CD14-positive monocyte (primary cell): Measurements from ENCODE around the gene FGGY. TPM values are rescaled to one million over a fixed set of nuclear protein-coding genes. Genes with fewer than 3 reads are reported as not detected.

Source experiments
- DNase-seq, 3 donors: peaks; one replicate each; pipeline ENCODE4 v3.0.0-alpha.2; 2011 to 2022
- H2AFZ ChIP-seq: 2 replicates; pipeline ENCODE4 v1.6.0; 2012; ENCODE audit warnings: mild to moderate bottlenecking, low read depth, low read length, inconsistent platforms; ENCODE audit not compliant: insufficient read depth, poor library complexity, severe bottlenecking
- H3K27ac ChIP-seq, 2 donors: 1 replicate in 1 of 2; 2 replicates in 1 of 2; pipeline ENCODE4 v1.5.1; 2012 to 2013; ENCODE audit warnings: low read length in 2 of 2, control low read depth in 1 of 2, inconsistent platforms in 1 of 2, low read depth in 1 of 2, mild to moderate bottlenecking in 1 of 2
- H3K27me3 ChIP-seq, 2 donors: one replicate each; pipeline versions ENCODE4 v1.6.0 to v1.6.1; 2011 to 2013; ENCODE audit warnings: low read length in 2 of 2; ENCODE audit not compliant: control insufficient read depth in 2 of 2, insufficient read depth in 2 of 2
- H3K36me3 ChIP-seq, 2 donors: replicated peaks in 1 of 2; 1 replicate in 1 of 2; 2 replicates in 1 of 2; pipeline versions ENCODE4 v1.5.1 to v1.6.1; 2012 to 2013; ENCODE audit warnings: low read length in 2 of 2, control low read depth in 1 of 2, inconsistent platforms in 1 of 2, mild to moderate bottlenecking in 1 of 2; ENCODE audit not compliant: insufficient read depth in 2 of 2, control insufficient read depth in 1 of 2
- H3K4me1 ChIP-seq, 2 donors: 1 replicate in 1 of 2; 2 replicates in 1 of 2; pipeline versions ENCODE4 v1.5.1 to v1.6.1; 2012 to 2013; ENCODE audit warnings: low read length in 2 of 2, control low read depth in 1 of 2, inconsistent platforms in 1 of 2, mild to moderate bottlenecking in 1 of 2, moderate library complexity in 1 of 2; ENCODE audit not compliant: insufficient read depth in 2 of 2, control insufficient read depth in 1 of 2
- H3K4me2 ChIP-seq: replicated peaks from 2 replicates; pipeline ENCODE3; 2012; ENCODE audit warnings: low read length, moderate library complexity, mild to moderate bottlenecking; ENCODE audit not compliant: poor library complexity, severe bottlenecking; ENCODE audit errors: extremely low read depth
- H3K4me3 ChIP-seq, 3 experiments: fragments of 200-600 bp in 1 of 3; sonication (generic) in 1 of 3; replicated peaks in 1 of 3; 1 replicate in 2 of 3; 2 replicates in 1 of 3; pipeline ENCODE4 v1.5.1; 2011 to 2013; ENCODE audit warnings: low read length in 3 of 3, mild to moderate bottlenecking in 3 of 3, control low read depth in 2 of 3, low read depth in 2 of 3, inconsistent platforms in 1 of 3, moderate library complexity in 1 of 3
- H3K79me2 ChIP-seq: 2 replicates; pipeline ENCODE4 v1.6.0; 2012; ENCODE audit warnings: mild to moderate bottlenecking, control low read depth, inconsistent platforms, low read length, moderate library complexity; ENCODE audit not compliant: insufficient read depth
- H3K9ac ChIP-seq: 2 replicates; pipeline ENCODE4 v1.6.0; 2017; ENCODE audit warnings: low read length, mild to moderate bottlenecking; ENCODE audit not compliant: insufficient read depth, poor library complexity, severe bottlenecking
- H3K9me3 ChIP-seq, 2 donors: replicated peaks in 1 of 2; 1 replicate in 1 of 2; 2 replicates in 1 of 2; pipeline versions ENCODE4 v1.5.1 to v1.6.1; 2012 to 2013; ENCODE audit warnings: low read length in 2 of 2, control low read depth in 1 of 2; ENCODE audit not compliant: control insufficient read depth in 1 of 2, insufficient read depth in 1 of 2
- H4K20me1 ChIP-seq: 2 replicates; pipeline ENCODE4 v1.6.0; 2012; ENCODE audit warnings: mild to moderate bottlenecking, low read length, control low read depth, moderate library complexity; ENCODE audit not compliant: insufficient read depth
- H3K27ac Mint-ChIP-seq, 7 donors: one replicate each; pipeline ENCODE4 v1.8.0; 2020; ENCODE audit warnings: mild to moderate bottlenecking in 7 of 7, mixed read lengths in 7 of 7, moderate library complexity in 6 of 7, inconsistent platforms in 2 of 7
- H3K27me3 Mint-ChIP-seq, 3 donors: one replicate each; pipeline ENCODE4 v1.8.0; 2021 to 2022; ENCODE audit warnings: low read depth in 3 of 3, mild to moderate bottlenecking in 3 of 3, mixed read lengths in 3 of 3, moderate library complexity in 3 of 3, inconsistent platforms in 1 of 3
- H3K36me3 Mint-ChIP-seq, 2 donors: one replicate each; pipeline ENCODE4 v1.8.0; 2020; ENCODE audit warnings: mixed read lengths in 2 of 2, inconsistent platforms in 1 of 2, mild to moderate bottlenecking in 1 of 2
- H3K4me1 Mint-ChIP-seq: one replicate; pipeline ENCODE4 v1.8.0; 2020; ENCODE audit warnings: mild to moderate bottlenecking, mixed read lengths
- H3K4me3 Mint-ChIP-seq, 2 donors: one replicate each; pipeline ENCODE4 v1.8.0; 2020; ENCODE audit warnings: mild to moderate bottlenecking in 2 of 2, mixed read lengths in 2 of 2, moderate library complexity in 1 of 2
- H3K9me3 Mint-ChIP-seq, 7 donors: one replicate each; pipeline ENCODE4 v1.8.0; 2020 to 2022; ENCODE audit warnings: mixed read lengths in 7 of 7, mild to moderate bottlenecking in 6 of 7, moderate library complexity in 6 of 7, inconsistent platforms in 2 of 7
- WGBS: methylation state at CpG from one replicate; pipeline ENCODE4 v1.1.5; 2013; ENCODE audit warnings: missing lambda C conversion rate; ENCODE audit not compliant: insufficient coverage; 5-methylcytosine and 5-hydroxymethylcytosine counted together
- intact Hi-C, 2 donors: fragments of 100-400 bp; cut with micrococcal nuclease; formaldehyde crosslinking; loops; one replicate each; pipeline versions ENCODE4 v1.15.0 to v1.15.1; 2023
- polyA plus RNA-seq, 3 donors: library from polyadenylated mRNA; depleted of rRNA in 1 of 3; unstranded in 2 of 3; stranded (reverse) in 1 of 3; fragments of 300-500 nt in 2 of 3; fragments of >200 nt in 1 of 3; fragmentation: Illumina TruSeq in 2 of 3; gene quantifications; 1 replicate in 2 of 3; 2 replicates in 1 of 3; pipeline ENCODE4 v1.2.3, GENCODE V29; 2012 to 2021
- TF ChIP-seq, protein P1 (sequence below): fragments of 200-600 bp; IDR thresholded peaks from one replicate; pipeline ENCODE4 v1.8.0; 2022; ENCODE audit warnings: antibody characterized with exemption, mild to moderate bottlenecking

FGGY gene
- polyA plus RNA-seq, 3 donors: 2.3 to 4.3 (median 2.9) TPM

DNA sequence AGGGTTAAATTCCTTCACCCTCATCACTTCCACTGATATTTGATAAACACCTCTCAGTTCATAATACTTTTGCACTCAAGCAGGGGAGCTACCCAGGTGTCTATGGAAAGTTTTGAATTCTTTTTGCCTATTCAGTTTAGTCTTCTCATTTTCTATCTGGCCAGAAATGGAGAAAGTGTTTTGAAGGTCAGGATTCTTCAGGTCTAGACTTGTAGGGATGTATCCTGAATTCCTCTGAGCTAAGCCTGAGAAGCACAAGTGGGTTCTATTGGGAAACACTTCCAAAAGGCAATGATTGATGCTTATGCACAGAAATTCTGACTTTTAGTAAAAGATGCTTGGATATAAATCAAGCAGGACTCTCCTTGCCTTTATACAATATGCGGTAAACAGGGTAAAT is 300.1 kb downstream of the FGGY start:
- Histone ChIP-seq H3K4me2 (no peak overlapping the region), H3K9me3 (no peaks in the 10 kb centered on the region), H3K36me3 (no peaks in the 10 kb centered on the region), H3K27ac (no peak overlapping the region), H2AFZ (no peak overlapping the region), H3K4me3 (no peak overlapping the region), H3K79me2 (no peaks in the 10 kb centered on the region), H3K9ac (no peak overlapping the region), H4K20me1 (no peaks in the 10 kb centered on the region), H3K4me1 (no peaks in the 10 kb centered on the region), H3K27me3 (no peaks in the 10 kb centered on the region)
- intact Hi-C loops: no loop called here
- H3K9me3 Mint-ChIP-seq: peaks cover 0 to under 1% (median 0%) of the 10 kb centered on the region in 7 donors
- DNase-seq: no peak
- H3K27me3 Mint-ChIP-seq: peaks cover 1 to 5% (median 2%) of the 10 kb centered on the region in 3 donors
- no peak overlapping the region for H3K27ac Mint-ChIP-seq
- no peaks in the 10 kb centered on the region for H3K4me1 Mint-ChIP-seq
- TF ChIP-seq, protein P1, sequence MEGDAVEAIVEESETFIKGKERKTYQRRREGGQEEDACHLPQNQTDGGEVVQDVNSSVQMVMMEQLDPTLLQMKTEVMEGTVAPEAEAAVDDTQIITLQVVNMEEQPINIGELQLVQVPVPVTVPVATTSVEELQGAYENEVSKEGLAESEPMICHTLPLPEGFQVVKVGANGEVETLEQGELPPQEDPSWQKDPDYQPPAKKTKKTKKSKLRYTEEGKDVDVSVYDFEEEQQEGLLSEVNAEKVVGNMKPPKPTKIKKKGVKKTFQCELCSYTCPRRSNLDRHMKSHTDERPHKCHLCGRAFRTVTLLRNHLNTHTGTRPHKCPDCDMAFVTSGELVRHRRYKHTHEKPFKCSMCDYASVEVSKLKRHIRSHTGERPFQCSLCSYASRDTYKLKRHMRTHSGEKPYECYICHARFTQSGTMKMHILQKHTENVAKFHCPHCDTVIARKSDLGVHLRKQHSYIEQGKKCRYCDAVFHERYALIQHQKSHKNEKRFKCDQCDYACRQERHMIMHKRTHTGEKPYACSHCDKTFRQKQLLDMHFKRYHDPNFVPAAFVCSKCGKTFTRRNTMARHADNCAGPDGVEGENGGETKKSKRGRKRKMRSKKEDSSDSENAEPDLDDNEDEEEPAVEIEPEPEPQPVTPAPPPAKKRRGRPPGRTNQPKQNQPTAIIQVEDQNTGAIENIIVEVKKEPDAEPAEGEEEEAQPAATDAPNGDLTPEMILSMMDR: no peak
- WGBS: no CpG with 5 or more reads among the region's 1 CpG
- no peak overlapping the region for H3K4me3 Mint-ChIP-seq
- no peaks in the 10 kb centered on the region for H3K36me3 Mint-ChIP-seq

DNA sequence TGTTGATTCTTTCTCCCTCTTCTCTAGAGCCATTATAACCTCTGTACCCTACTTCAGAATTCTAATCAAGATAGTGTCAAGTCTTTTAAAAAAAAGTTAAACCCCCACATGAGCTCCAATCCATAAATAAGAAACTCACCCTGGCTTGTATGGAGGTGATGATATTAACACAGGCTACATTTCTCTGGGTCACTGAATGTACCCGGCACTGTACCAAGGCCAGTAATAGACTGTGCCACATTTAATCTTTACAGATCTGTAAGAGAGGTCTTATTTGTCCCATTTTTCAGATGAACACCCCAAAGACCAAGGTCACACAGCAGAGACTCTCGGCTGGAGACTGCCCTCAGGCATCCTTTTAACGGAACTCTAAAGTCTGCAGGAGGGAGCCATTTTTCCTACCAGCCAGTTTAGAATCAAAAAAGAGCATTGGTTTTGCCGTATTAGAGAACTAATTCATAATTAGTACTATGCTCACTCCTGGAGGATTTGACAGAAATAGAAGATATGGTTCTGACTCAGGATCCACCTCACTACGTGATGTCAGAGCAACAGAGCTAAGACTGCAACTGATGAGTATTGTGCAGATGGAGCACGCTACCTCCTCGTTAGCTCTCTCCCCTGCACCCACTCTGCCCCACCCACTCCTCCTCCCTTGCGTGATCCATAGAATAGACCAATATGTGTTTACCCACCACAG is 300.7 kb downstream of the FGGY start:
- H3K36me3 ChIP-seq: no peaks in the 10 kb centered on the region
- no peak overlapping the region for H3K4me3 ChIP-seq
- H3K27ac ChIP-seq: no peak overlapping the region
- no peak overlapping the region for H2AFZ ChIP-seq
- H3K9me3 ChIP-seq: no peaks in the 10 kb centered on the region
- no peak overlapping the region for H3K4me2 ChIP-seq
- no peaks in the 10 kb centered on the region for H4K20me1 ChIP-seq
- DNase-seq: no peak
- H3K4me1 ChIP-seq: no peaks in the 10 kb centered on the region
- WGBS: 83% methylated on average over 1 of the region's 8 CpGs
- TF ChIP-seq, protein P1: no peak
- Mint-ChIP-seq H3K9me3 (no peaks in the 10 kb centered on the region), H3K4me3 (no peak overlapping the region), H3K4me1 (no peaks in the 10 kb centered on the region), H3K27me3 (peaks cover 1 to 5% (median 2%) of the 10 kb centered on the region in 3 donors), H3K27ac (no peak overlapping the region), H3K36me3 (no peaks in the 10 kb centered on the region)
- no peaks in the 10 kb centered on the region for H3K79me2 ChIP-seq
- no peak overlapping the region for H3K9ac ChIP-seq
- intact Hi-C loops: no loop called here
- no peaks in the 10 kb centered on the region for H3K27me3 ChIP-seq
